ENCODE measurements around the gene SLC38A3. TPM values are rescaled to one million over a fixed set of nuclear protein-coding genes. Genes with fewer than 3 reads are reported as not detected.

The SLC38A3 gene
- total RNA-seq, 2 experiments from 2014 or later = not detected

GRCh38 chr3:50194903-50195500 lies 10.1 kb upstream of the SLC38A3 start:
- POLR2A ChIA-PET = no interaction called here
- Mint-ChIP-seq H3K9me3 (no peaks in the 10 kb centered on the region), H3K36me3 (no peaks in the 10 kb centered on the region), H3K4me3 (no peak overlapping the region), H3K4me1 (ENCODE audit: low read depth) (peaks cover 10% of the 10 kb centered on the region), H3K27ac (no peak overlapping the region), H3K27me3 (peaks cover 15% of the 10 kb centered on the region)
- peak; percentile 60 for DNase-seq
- intact Hi-C loops (cut with micrococcal nuclease) = no loop called here
- CTCF ChIA-PET = interaction anchor here (0.6 to 8.6 kb wide), 22 partner anchors 12 to 162 kb away, joined by 3 to 194 read pairs (median 6); partner anchors contain the start of genes HYAL3, NAA80, SEMA3B and SLC38A3

GRCh38 chr3:50195501-50196252 lies 9.4 kb upstream of the SLC38A3 start:
- no peak for DNase-seq
- H3K27ac Mint-ChIP-seq = no peak overlapping the region
- POLR2A ChIA-PET = no interaction called here
- intact Hi-C loops (cut with micrococcal nuclease) = no loop called here
- peaks cover 10% of the 10 kb centered on the region for H3K4me1 Mint-ChIP-seq (ENCODE audit: low read depth)
- no peak overlapping the region for H3K4me3 Mint-ChIP-seq
- CTCF ChIA-PET = interaction anchor here (0.7 to 8.6 kb wide), 15 partner anchors 11 to 161 kb away, joined by 3 to 194 read pairs (median 10); partner anchors contain the start of genes HYAL3, NAA80, SEMA3B and SLC38A3
- no peaks in the 10 kb centered on the region for H3K36me3 Mint-ChIP-seq
- peaks cover 17% of the 10 kb centered on the region for H3K27me3 Mint-ChIP-seq
- H3K9me3 Mint-ChIP-seq = no peaks in the 10 kb centered on the region

- Mint-ChIP-seq H3K9me3 (no peaks in the 10 kb centered on the region), H3K4me3 (no peak overlapping the region), H3K27me3 (peaks cover 22% of the 10 kb centered on the region), H3K27ac (no peak overlapping the region), H3K4me1 (ENCODE audit: low read depth) (peaks cover 10% of the 10 kb centered on the region), H3K36me3 (no peaks in the 10 kb centered on the region)
- no peak for DNase-seq
- intact Hi-C loops (cut with micrococcal nuclease) = no loop called here
- CTCF ChIA-PET = interaction anchor here (0.7 to 8.6 kb wide), 4 partner anchors 11 to 79 kb away, joined by 3 to 194 read pairs (median 60); partner anchors contain the start of gene SLC38A3
- POLR2A ChIA-PET = no interaction called here
Measured at GRCh38 chr3:50196253-50196801, 8.7 kb upstream of the SLC38A3 start.

- Mint-ChIP-seq H3K36me3 (no peaks in the 10 kb centered on the region), H3K4me1 (ENCODE audit: low read depth) (peaks cover 2% of the 10 kb centered on the region), H3K27me3 (peaks cover 42% of the 10 kb centered on the region), H3K9me3 (no peaks in the 10 kb centered on the region), H3K4me3 (no peak overlapping the region), H3K27ac (no peak overlapping the region)
- DNase-seq = no peak
- CTCF ChIA-PET = interaction anchor here (1.5 to 10.8 kb wide), 4 partner anchors 9 to 45 kb away, joined by 4 to 79 read pairs (median 16); partner anchors contain the start of gene GNAT1
- intact Hi-C loops (cut with micrococcal nuclease) = no loop called here
- POLR2A ChIA-PET = interaction anchor here (0.5 kb wide), 1 partner anchor 33 kb away, joined by 3 read pairs; no protein-coding TSS in a partner anchor
Measured at GRCh38 chr3:50201573-50202315, 3.3 kb upstream of the SLC38A3 start.

GRCh38 chr3:50202353-50203112 lies 2.5 kb upstream of the SLC38A3 start:
- Mint-ChIP-seq H3K4me3 (no peak overlapping the region), H3K9me3 (no peaks in the 10 kb centered on the region), H3K27ac (no peak overlapping the region), H3K36me3 (no peaks in the 10 kb centered on the region), H3K4me1 (ENCODE audit: low read depth) (peaks cover 2% of the 10 kb centered on the region), H3K27me3 (peaks cover 45% of the 10 kb centered on the region)
- DNase-seq = no peak
- CTCF ChIA-PET = interaction anchor here (0.6 to 10.8 kb wide), 6 partner anchors 10 to 70 kb away, joined by 3 to 79 read pairs (median 6); partner anchors contain the start of gene GNAT1
- intact Hi-C loops (cut with micrococcal nuclease) = no loop called here
- POLR2A ChIA-PET = no interaction called here

- ChIA-PET POLR2A (no interaction called here), CTCF (interaction anchor here (0.6 to 10.8 kb wide), 7 partner anchors 10 to 73 kb away, joined by 3 to 79 read pairs (median 4); partner anchors contain the start of gene GNAT1)
- Mint-ChIP-seq H3K9me3 (no peaks in the 10 kb centered on the region), H3K36me3 (no peaks in the 10 kb centered on the region), H3K4me1 (ENCODE audit: low read depth) (peaks cover 2% of the 10 kb centered on the region), H3K27me3 (peaks cover 48% of the 10 kb centered on the region), H3K4me3 (no peak overlapping the region), H3K27ac (no peak overlapping the region)
- intact Hi-C loops (cut with micrococcal nuclease) = no loop called here
- no peak for DNase-seq
Measured at GRCh38 chr3:50203113-50203808, 1.8 kb upstream of the SLC38A3 start.

GRCh38 chr3:50203809-50204803 lies 965 bp upstream of the SLC38A3 start:
- ChIA-PET CTCF (interaction anchor here (0.6 to 10.8 kb wide), 6 partner anchors 12 to 72 kb away, joined by 3 to 79 read pairs (median 6); partner anchors contain the start of gene GNAT1), POLR2A (no interaction called here)
- Mint-ChIP-seq H3K36me3 (no peaks in the 10 kb centered on the region), H3K4me3 (no peak overlapping the region), H3K9me3 (no peaks in the 10 kb centered on the region), H3K27me3 (peaks cover 46% of the 10 kb centered on the region), H3K4me1 (ENCODE audit: low read depth) (peaks cover 2% of the 10 kb centered on the region), H3K27ac (no peak overlapping the region)
- intact Hi-C loops (cut with micrococcal nuclease) = no loop called here
- no peak for DNase-seq

GRCh38 chr3:50205413-50206276 lies 574 bp downstream of the SLC38A3 start:
- ChIA-PET POLR2A (no interaction called here), CTCF (interaction anchor here (3.6 to 10.8 kb wide), 2 partner anchors 13 to 20 kb away, joined by 25 to 79 read pairs; partner anchors contain the start of gene GNAT1)
- Mint-ChIP-seq H3K4me1 (ENCODE audit: low read depth) (peaks cover 2% of the 10 kb centered on the region), H3K36me3 (no peaks in the 10 kb centered on the region), H3K27me3 (peaks cover 43% of the 10 kb centered on the region), H3K9me3 (no peaks in the 10 kb centered on the region), H3K4me3 (peak overlapping the region; percentile 16), H3K27ac (no peak overlapping the region)
- intact Hi-C loops (cut with micrococcal nuclease) = no loop called here
- DNase-seq = peak; percentile 41

GRCh38 chr3:50207359-50208042 lies 2.4 kb downstream of the SLC38A3 start:
- POLR2A ChIA-PET = no interaction called here
- Mint-ChIP-seq H3K27me3 (peaks cover 34% of the 10 kb centered on the region), H3K36me3 (no peaks in the 10 kb centered on the region), H3K27ac (no peak overlapping the region), H3K4me1 (ENCODE audit: low read depth) (peaks cover 2% of the 10 kb centered on the region), H3K4me3 (no peak overlapping the region), H3K9me3 (no peaks in the 10 kb centered on the region)
- CTCF ChIA-PET = interaction anchor here (0.7 to 10.8 kb wide), 3 partner anchors 15 to 19 kb away, joined by 3 to 79 read pairs (median 4); partner anchors contain the start of gene GNAT1
- no peak for DNase-seq
- intact Hi-C loops (cut with micrococcal nuclease) = no loop called here
